Keratinocyte (primary cell): ENCODE measurements around the gene CD34. TPM values are rescaled to one million over a fixed set of nuclear protein-coding genes. Genes with fewer than 3 reads are reported as not detected.

Source experiments
- DNase-seq: peaks from one replicate; pipeline ENCODE4 v3.0.0-alpha.2; 2011; ENCODE audit warnings: low read depth, missing footprints, low spot score
- FAIRE-seq: peaks from 2 replicates; lab custom pipeline; 2011; peaks lifted over from hg19 to GRCh38; lab: Jason Lieb, UNC
- H2AFZ ChIP-seq: 2 replicates; pipeline ENCODE4 v1.6.0; 2012; ENCODE audit warnings: low read length, control low read depth, inconsistent platforms; ENCODE audit not compliant: control insufficient read depth
- H3K27ac ChIP-seq: 2 replicates; pipeline ENCODE4 v1.5.1; 2011; ENCODE audit warnings: low read length; ENCODE audit not compliant: control insufficient read depth, insufficient read depth
- H3K27me3 ChIP-seq: 3 replicates; pipeline ENCODE4 v1.6.0; 2011; ENCODE audit warnings: low read length; ENCODE audit not compliant: control insufficient read depth, insufficient read depth; ENCODE audit errors: extremely low read depth
- H3K36me3 ChIP-seq, 2 experiments: 2 replicates in 1 of 2; 3 replicates in 1 of 2; pipeline ENCODE4 v1.5.1; 2011; ENCODE audit warnings: low read length in 2 of 2, mild to moderate bottlenecking in 1 of 2; ENCODE audit not compliant: control insufficient read depth in 2 of 2, insufficient read depth in 2 of 2; ENCODE audit errors: extremely low read depth in 1 of 2
- H3K4me1 ChIP-seq: 3 replicates; pipeline ENCODE4 v1.5.1; 2011; ENCODE audit warnings: low read length; ENCODE audit not compliant: control insufficient read depth, insufficient read depth; ENCODE audit errors: extremely low read depth
- H3K4me2 ChIP-seq: 3 replicates; pipeline ENCODE4 v1.6.0; 2011; ENCODE audit warnings: low read depth, low read length; ENCODE audit not compliant: control insufficient read depth, insufficient read depth; ENCODE audit errors: extremely low read depth
- H3K4me3 ChIP-seq, 3 experiments: fragments of 200-600 bp in 1 of 3; sonication (generic) in 1 of 3; 2 replicates in 2 of 3; 3 replicates in 1 of 3; pipeline ENCODE4 v1.5.1; 2011 to 2016; ENCODE audit warnings: low read length in 3 of 3, mild to moderate bottlenecking in 3 of 3, control low read depth in 2 of 3, inconsistent platforms in 1 of 3, low read depth in 1 of 3, mixed read lengths in 1 of 3, mixed run types in 1 of 3, moderate library complexity in 1 of 3; ENCODE audit not compliant: control insufficient read depth in 2 of 3, insufficient read depth in 2 of 3; ENCODE audit errors: extremely low read depth in 1 of 3
- H3K79me2 ChIP-seq: 2 replicates; pipeline ENCODE4 v1.6.0; 2012; ENCODE audit warnings: low read length; ENCODE audit not compliant: control insufficient read depth, insufficient read depth
- H3K9ac ChIP-seq: 3 replicates; pipeline ENCODE4 v1.6.0; 2011; ENCODE audit warnings: low read length; ENCODE audit not compliant: control insufficient read depth, insufficient read depth; ENCODE audit errors: extremely low read depth
- H3K9me1 ChIP-seq: 3 replicates; pipeline ENCODE4 v1.6.0; 2011; ENCODE audit warnings: low read length; ENCODE audit not compliant: control insufficient read depth, insufficient read depth; ENCODE audit errors: extremely low read depth
- H3K9me3 ChIP-seq: 2 replicates; pipeline ENCODE4 v1.5.1; 2012; ENCODE audit warnings: low read depth, low read length; ENCODE audit not compliant: control insufficient read depth
- H4K20me1 ChIP-seq: 3 replicates; pipeline ENCODE4 v1.6.0; 2011; ENCODE audit warnings: low read length; ENCODE audit not compliant: control insufficient read depth, insufficient read depth; ENCODE audit errors: extremely low read depth
- CTCF ChIP-seq, 3 experiments: IDR thresholded peaks in 1 of 3; conservative IDR thresholded peaks in 1 of 3; optimal IDR thresholded peaks in 1 of 3; 2 replicates in 2 of 3; 3 replicates in 1 of 3; pipeline versions ENCODE3 to v1.5.1; 2011; ENCODE audit warnings: low read length in 3 of 3, mild to moderate bottlenecking in 3 of 3, moderate library complexity in 2 of 3, control low read depth in 1 of 3, inconsistent platforms in 1 of 3; ENCODE audit not compliant: insufficient read depth in 2 of 3; ENCODE audit errors: extremely low read depth in 1 of 3
- EZH2 ChIP-seq: IDR thresholded peaks from one replicate; pipeline ENCODE4 v1.6.1; 2012; ENCODE audit warnings: inconsistent platforms, mild to moderate bottlenecking, low read length, moderate library complexity
- dilution Hi-C: fragments of 300-500 bp; cut with MboI; formaldehyde crosslinking; loops from one replicate; pipeline ENCODE4 v1.7.0; 2020; ENCODE audit warnings: low sequenced_read_pairs; ENCODE audit not compliant: extremely low pct_ligation_motif_present
- polyA plus RNA-seq, 5 experiments: library from polyadenylated mRNA; depleted of rRNA in 3 of 5; stranded (reverse) in 3 of 5; stranded (forward) in 1 of 5; unstranded in 1 of 5; fragments of >200 nt; gene quantifications; 1 replicate in 1 of 5; 2 replicates in 3 of 5; 3 replicates in 1 of 5; pipeline versions ENCODE4 v1.2.1 to v1.2.3, GENCODE V29; 2011 to 2012; ENCODE audit warnings: missing spikeins in 2 of 5, low read depth in 1 of 5, low replicate concordance in 1 of 5

Gene CD34
- polyA plus RNA-seq, 1 donor (not counting 4 experiments of a cell fraction or from before 2014, with no cell fraction given) = 0.03 TPM

- Histone ChIP-seq H3K36me3 (peaks cover 13 to 26% of the 10 kb centered on the region in 2 experiments), H3K79me2 (peaks cover 88% of the 10 kb centered on the region), H4K20me1 (no peaks in the 10 kb centered on the region), H3K9me3 (no peaks in the 10 kb centered on the region), H3K27me3 (no peaks in the 10 kb centered on the region), H3K9ac (no peak overlapping the region), H3K4me2 (no peak overlapping the region), H3K9me1 (no peaks in the 10 kb centered on the region), H3K4me3 (no peak overlapping the region), H3K4me1 (peaks cover 46% of the 10 kb centered on the region), H3K27ac (no peak overlapping the region), H2AFZ (no peak overlapping the region)
- no peak for TF ChIP-seq CTCF (optimal IDR thresholded peaks at IDR 0.05 in 1 of 3, IDR thresholded peaks at IDR 0.05 in 1 of 3, conservative IDR thresholded peaks at IDR 0.05 in 1 of 3; ENCODE audit: extremely low read depth in 1 of 3, insufficient read depth in 2 of 3, low read length in 3 of 3)
- TF ChIP-seq EZH2 = no peak
- no peak for FAIRE-seq
- dilution Hi-C loops = no loop called here
- DNase-seq = no peak
These were observed 75.0 kb downstream of the CD34 start for GRCh38 chr1:207835958-207836357.

- H3K27me3 ChIP-seq = no peaks in the 10 kb centered on the region
- H4K20me1 ChIP-seq = no peaks in the 10 kb centered on the region
- H2AFZ ChIP-seq = no peak overlapping the region
- DNase-seq (no peak), FAIRE-seq (no peak)
- no peak overlapping the region for H3K4me2 ChIP-seq
- H3K79me2 ChIP-seq = peaks cover 90% of the 10 kb centered on the region
- no peak overlapping the region for H3K4me3 ChIP-seq
- no peak overlapping the region for H3K27ac ChIP-seq
- H3K4me1 ChIP-seq = peaks cover 44% of the 10 kb centered on the region
- TF ChIP-seq CTCF (optimal IDR thresholded peaks at IDR 0.05 in 1 of 3, IDR thresholded peaks at IDR 0.05 in 1 of 3, conservative IDR thresholded peaks at IDR 0.05 in 1 of 3; ENCODE audit: extremely low read depth in 1 of 3, insufficient read depth in 2 of 3, low read length in 3 of 3) (no peak), EZH2 (no peak)
- H3K36me3 ChIP-seq = peaks cover 14 to 19% of the 10 kb centered on the region in 2 experiments
- H3K9me3 ChIP-seq = no peaks in the 10 kb centered on the region
- H3K9ac ChIP-seq = no peak overlapping the region
- dilution Hi-C loops = no loop called here
- no peaks in the 10 kb centered on the region for H3K9me1 ChIP-seq
These were observed 76.8 kb downstream of the CD34 start for GRCh38 chr1:207833956-207834660.
